Gastroesophageal sphincter (tissue), 3 donors: ENCODE measurements around the gene RAB3C.

Experiments used
- CTCF ChIP-seq, 4 experiments: fragments of 200-600 bp in 2 of 4; fragments of 450-650 bp in 2 of 4; sonication (generic) in 1 of 4; IDR thresholded peaks; one replicate each; pipeline ENCODE4 v1.5.1; 2017 to 2019; ENCODE audit warnings: antibody characterized with exemption in 4 of 4, mild to moderate bottlenecking in 2 of 4, moderate library complexity in 2 of 4
- EP300 ChIP-seq: sonication (generic); formaldehyde crosslinking; IDR thresholded peaks from one replicate; pipeline ENCODE4 v1.6.1; 2017; ENCODE audit warnings: antibody characterized with exemption, mild to moderate bottlenecking

GRCh38 chr5:58735637-58736036 lies 152.8 kb downstream of the RAB3C start:
- TF ChIP-seq CTCF (IDR thresholded peaks at IDR 0.05) = no peak
- no peak for TF ChIP-seq EP300
